Neural crest cell (in vitro differentiated cells): ENCODE data around the gene TCF20. TPM values are rescaled to one million over a fixed set of nuclear protein-coding genes. Genes with fewer than 3 reads are reported as not detected.

ENCODE experiments used
- DNase-seq: peaks from one replicate; pipeline ENCODE4 v3.0.0; 2021; ENCODE audit warnings: low read depth, mixed read lengths, low spot score
- H3K27ac Mint-ChIP-seq: one replicate; pipeline ENCODE4 v1.8.0; 2021; ENCODE audit warnings: mild to moderate bottlenecking, mixed read lengths; ENCODE audit not compliant: unreplicated experiment
- H3K27me3 Mint-ChIP-seq: 2 replicates; pipeline ENCODE4 v1.8.0; 2021; ENCODE audit warnings: low read depth, mild to moderate bottlenecking, mixed read lengths
- H3K36me3 Mint-ChIP-seq: 2 replicates; pipeline ENCODE4 v1.8.0; 2021; ENCODE audit warnings: low read depth, mild to moderate bottlenecking, mixed read lengths
- H3K4me1 Mint-ChIP-seq: 2 replicates; pipeline ENCODE4 v1.8.0; 2021; ENCODE audit warnings: mixed read lengths
- H3K4me3 Mint-ChIP-seq: one replicate; pipeline ENCODE4 v1.8.0; 2021; ENCODE audit warnings: mild to moderate bottlenecking, mixed read lengths
- H3K9me3 Mint-ChIP-seq: 2 replicates; pipeline ENCODE4 v1.8.0; 2021; ENCODE audit warnings: mixed read lengths
- CTCF ChIP-seq: fragments of 200-600 bp; sonication (generic); conservative IDR thresholded peaks from 2 replicates; pipeline ENCODE4 v1.5.0; 2021; ENCODE audit warnings: antibody characterized with exemption, mild to moderate bottlenecking
- total RNA-seq: library from RNA; stranded (reverse); gene quantifications from 2 replicates; pipeline ENCODE4 v1.2.1, GENCODE V29; 2021

The TCF20 gene
- total RNA-seq, 1 donor from 2014 or later, result 67.5 TPM

- Mint-ChIP-seq H3K27me3 (peaks cover 40% of the 10 kb centered on the region), H3K4me3 (no peak overlapping the region), H3K9me3 (no peaks in the 10 kb centered on the region), H3K27ac (no peak overlapping the region), H3K36me3 (no peaks in the 10 kb centered on the region), H3K4me1 (peaks cover 36% of the 10 kb centered on the region)
- no peak for DNase-seq
- no peak for TF ChIP-seq CTCF
Observed at GRCh38 chr22:42280140-42280539, 9.7 kb upstream of the TCF20 start.

- TF ChIP-seq CTCF, result no peak
- peaks cover 37% of the 10 kb centered on the region for H3K27me3 Mint-ChIP-seq
- peaks cover 42% of the 10 kb centered on the region for H3K4me1 Mint-ChIP-seq
- no peaks in the 10 kb centered on the region for H3K9me3 Mint-ChIP-seq
- H3K4me3 Mint-ChIP-seq, result no peak overlapping the region
- no peak overlapping the region for H3K27ac Mint-ChIP-seq
- DNase-seq, result no peak
- no peaks in the 10 kb centered on the region for H3K36me3 Mint-ChIP-seq
Observed at GRCh38 chr22:42279425-42280020, 9.1 kb upstream of the TCF20 start.

- peaks cover 46% of the 10 kb centered on the region for H3K4me1 Mint-ChIP-seq
- no peak overlapping the region for H3K27ac Mint-ChIP-seq
Observed at GRCh38 chr22:42277988-42278776, 7.7 kb upstream of the TCF20 start.

GRCh38 chr22:42277232-42277753, 6.8 kb upstream of the TCF20 start:
- Mint-ChIP-seq H3K9me3 (no peaks in the 10 kb centered on the region), H3K4me3 (no peak overlapping the region), H3K27ac (no peak overlapping the region), H3K27me3 (peaks cover 31% of the 10 kb centered on the region), H3K4me1 (peaks cover 40% of the 10 kb centered on the region), H3K36me3 (no peaks in the 10 kb centered on the region)
- no peak for DNase-seq
- TF ChIP-seq CTCF, result no peak

More at GRCh38 chr22:42277988-42278776, 7.7 kb upstream of the TCF20 start:
- Mint-ChIP-seq H3K9me3 (no peaks in the 10 kb centered on the region), H3K36me3 (no peaks in the 10 kb centered on the region), H3K4me3 (no peak overlapping the region), H3K27me3 (peaks cover 34% of the 10 kb centered on the region)
- no peak for DNase-seq
- peak; percentile 44 for TF ChIP-seq CTCF

GRCh38 chr22:42275970-42276369, 5.5 kb upstream of the TCF20 start:
- Mint-ChIP-seq H3K4me1 (peaks cover 33% of the 10 kb centered on the region), H3K36me3 (no peaks in the 10 kb centered on the region), H3K4me3 (peak overlapping the region; percentile 39), H3K9me3 (no peaks in the 10 kb centered on the region), H3K27me3 (peaks cover 18% of the 10 kb centered on the region), H3K27ac (no peak overlapping the region)
- DNase-seq, result no peak
- TF ChIP-seq CTCF, result no peak
